SK-N-SH (cell line): Measurements from ENCODE around the gene MAGEB4. TPM values are rescaled to one million over a fixed set of nuclear protein-coding genes. Genes with fewer than 3 reads are reported as not detected.

Experiments used
- CTCF ChIA-PET: fragments of 300-600, 350-600 bp; formaldehyde crosslinking; extraction: SDS; loops from one replicate; lab custom pipeline; 2021; lab: Yijun Ruan, JAX
- POLR2A ChIA-PET: fragments of 350-600 bp; sonication (Branson Sonifier 250); formaldehyde crosslinking; extraction: SDS; loops from one replicate; lab custom pipeline; 2020; ENCODE audit warnings: antibody characterized with exemption, inconsistent platforms; lab: Yijun Ruan, JAX
- DNase-seq: peaks from one replicate; pipeline ENCODE4 v3.0.0; 2012
- H2AFZ ChIP-seq: fragments of 200-600 bp; sonication (generic); 2 replicates; pipeline ENCODE4 v1.8.1; 2016; ENCODE audit warnings: antibody characterized with exemption, mild to moderate bottlenecking, low read depth
- H3F3A ChIP-seq: fragments of 200-600 bp; sonication (generic); replicated peaks from 2 replicates; pipeline ENCODE3; 2016; ENCODE audit warnings: antibody characterized with exemption, mild to moderate bottlenecking; ENCODE audit not compliant: insufficient read depth
- H3K27ac ChIP-seq, 2 experiments: fragments of 200-500 bp in 1 of 2; fragments of 200-600 bp in 1 of 2; sonication (Bioruptor generic) in 1 of 2; sonication (generic), shearing (Covaris generic) in 1 of 2; 2 replicates each; pipeline versions ENCODE4 v1.5.1 to v1.6.1; 2014 to 2016; ENCODE audit warnings: low read depth in 2 of 2, inconsistent platforms in 1 of 2, low read length in 1 of 2, mild to moderate bottlenecking in 1 of 2, mixed read lengths in 1 of 2
- H3K27me3 ChIP-seq: fragments of 200-600 bp; sonication (generic), shearing (Covaris generic); 2 replicates; pipeline ENCODE4 v1.6.1; 2016; ENCODE audit warnings: mixed run types; ENCODE audit not compliant: insufficient read depth
- H3K36me3 ChIP-seq, 2 experiments: fragments of 200-500 bp in 1 of 2; fragments of 200-600 bp in 1 of 2; sonication (Bioruptor generic) in 1 of 2; sonication (generic) in 1 of 2; replicated peaks in 1 of 2; 2 replicates each; pipeline versions ENCODE3 to v1.5.1; 2014 to 2016; ENCODE audit warnings: low read length in 1 of 2, mild to moderate bottlenecking in 1 of 2; ENCODE audit not compliant: insufficient read depth in 2 of 2, control insufficient read depth in 1 of 2
- H3K4me1 ChIP-seq, 2 experiments: fragments of 200-500 bp in 1 of 2; fragments of 200-600 bp in 1 of 2; sonication (Bioruptor generic) in 1 of 2; sonication (generic), shearing (Covaris generic) in 1 of 2; 2 replicates each; pipeline versions ENCODE4 v1.5.1 to v1.6.1; 2014 to 2016; ENCODE audit warnings: low read depth in 1 of 2, low read length in 1 of 2, mixed run types in 1 of 2; ENCODE audit not compliant: insufficient read depth in 2 of 2, control insufficient read depth in 1 of 2
- H3K4me2 ChIP-seq: fragments of 200-600 bp; sonication (generic), shearing (Covaris generic); 2 replicates; pipeline ENCODE4 v1.6.1; 2017; ENCODE audit warnings: mixed run types
- H3K4me3 ChIP-seq, 2 experiments: fragments of 200-500 bp in 1 of 2; fragments of 200-600 bp in 1 of 2; sonication (Bioruptor generic) in 1 of 2; sonication (generic), shearing (Covaris generic) in 1 of 2; 2 replicates each; pipeline versions ENCODE4 v1.5.1 to v1.8.1; 2014 to 2016; ENCODE audit warnings: low read depth in 2 of 2, inconsistent platforms in 1 of 2, low read length in 1 of 2, mild to moderate bottlenecking in 1 of 2, mixed read lengths in 1 of 2, moderate library complexity in 1 of 2
- H3K79me2 ChIP-seq: fragments of 200-600 bp; sonication (generic); 2 replicates; pipeline ENCODE4 v1.8.1; 2017; ENCODE audit warnings: mild to moderate bottlenecking; ENCODE audit not compliant: insufficient read depth
- H3K9ac ChIP-seq: fragments of 200-600 bp; sonication (generic); 2 replicates; pipeline ENCODE4 v1.6.1; 2017; ENCODE audit warnings: mixed run types
- H3K9me2 ChIP-seq: fragments of 200-600 bp; sonication (generic); 2 replicates; pipeline ENCODE4 v1.6.1; 2017; ENCODE audit warnings: mixed run types
- H3K9me3 ChIP-seq: fragments of 200-600 bp; sonication (generic); 2 replicates; pipeline ENCODE4 v1.6.1; 2017; ENCODE audit warnings: mixed run types, mild to moderate bottlenecking, moderate library complexity
- H4K20me1 ChIP-seq: fragments of 200-600 bp; sonication (generic); 2 replicates; pipeline ENCODE4 v1.6.1; 2017; ENCODE audit warnings: mild to moderate bottlenecking, mixed run types; ENCODE audit not compliant: insufficient read depth
- CHD2 ChIP-seq: fragments of 150-350 bp; IDR thresholded peaks from 2 replicates; pipeline ENCODE4 v1.6.1; 2018; ENCODE audit warnings: low read length; ENCODE audit not compliant: partially characterized antibody
- ELF1 ChIP-seq: IDR thresholded peaks from 2 replicates; pipeline ENCODE4 v1.4.0; 2012
- EP300 ChIP-seq, 2 experiments: IDR thresholded peaks; 2 replicates each; pipeline versions ENCODE4 v1.4.0 to v1.6.1; 2012; ENCODE audit warnings: borderline replicate concordance in 1 of 2, low read depth in 1 of 2, low read length in 1 of 2
- FOSL2 ChIP-seq: IDR thresholded peaks from 2 replicates; pipeline ENCODE4 v1.4.0; 2012; ENCODE audit warnings: low read depth, mild to moderate bottlenecking, moderate library complexity, borderline replicate concordance
- FOXJ3 ChIP-seq: sonication (generic); formaldehyde crosslinking; IDR thresholded peaks from 2 replicates; pipeline ENCODE4 v1.5.1; 2020; ENCODE audit warnings: mild to moderate bottlenecking, missing genetic modification reagents
- FOXM1 ChIP-seq: IDR thresholded peaks from 2 replicates; pipeline ENCODE4 v1.4.0; 2012; ENCODE audit warnings: low read depth, mild to moderate bottlenecking
- GABPA ChIP-seq: IDR thresholded peaks from 2 replicates; pipeline ENCODE4 v1.4.0; 2012; ENCODE audit warnings: low read depth, mild to moderate bottlenecking
- GATA2 ChIP-seq: sonication (generic); formaldehyde crosslinking; IDR thresholded peaks from 2 replicates; pipeline ENCODE4 v1.5.0; 2020; ENCODE audit warnings: mild to moderate bottlenecking, missing genetic modification reagents
- JUND ChIP-seq: IDR thresholded peaks from 2 replicates; pipeline ENCODE4 v1.4.0; 2012
- MEF2A ChIP-seq: IDR thresholded peaks from 2 replicates; pipeline ENCODE4 v1.4.0; 2012; ENCODE audit warnings: low read depth, borderline replicate concordance
- MXI1 ChIP-seq: IDR thresholded peaks from 2 replicates; pipeline ENCODE4 v1.6.1; 2012; ENCODE audit warnings: mild to moderate bottlenecking, low read depth, low read length, improper control_type of control experiment
- NRF1 ChIP-seq: IDR thresholded peaks from 2 replicates; pipeline ENCODE4 v1.6.1; 2012; ENCODE audit warnings: low read depth, mild to moderate bottlenecking, low read length
- RAD21 ChIP-seq: IDR thresholded peaks from 2 replicates; pipeline ENCODE4 v1.6.1; 2012; ENCODE audit warnings: mild to moderate bottlenecking, low read length
- RCOR1 ChIP-seq: fragments of 150-350 bp; IDR thresholded peaks from 2 replicates; pipeline ENCODE4 v1.6.1; 2017; ENCODE audit warnings: antibody characterized with exemption, low read length
- RFX5 ChIP-seq: IDR thresholded peaks from 2 replicates; pipeline ENCODE4 v1.6.1; 2012; ENCODE audit warnings: mild to moderate bottlenecking, improper control_type of control experiment, low read length
- RXRA ChIP-seq: IDR thresholded peaks from 2 replicates; pipeline ENCODE4 v1.4.0; 2012; ENCODE audit warnings: low read depth, mild to moderate bottlenecking, borderline replicate concordance
- SIN3A ChIP-seq: IDR thresholded peaks from 2 replicates; pipeline ENCODE4 v1.6.1; 2012; ENCODE audit warnings: low read depth, mild to moderate bottlenecking, low read length, moderate library complexity, borderline replicate concordance
- SMC3 ChIP-seq: IDR thresholded peaks from 2 replicates; pipeline ENCODE4 v1.6.1; 2012; ENCODE audit warnings: low read depth, low read length, improper control_type of control experiment
- YY1 ChIP-seq: IDR thresholded peaks from 2 replicates; pipeline ENCODE4 v1.4.0; 2012; ENCODE audit warnings: low read depth, mild to moderate bottlenecking
- WGBS: methylation state at CpG from one replicate; pipeline ENCODE4 v1.1.6; 2017; ENCODE audit warnings: low lambda C conversion rate; 5-methylcytosine and 5-hydroxymethylcytosine counted together
- polyA plus RNA-seq, 3 experiments: library from polyadenylated mRNA; depleted of rRNA; stranded (reverse); fragments of >200 nt; gene quantifications; 2 replicates each; pipeline ENCODE4 v1.2.3, GENCODE V29; 2012
- TF ChIP-seq, protein P1 (sequence below): IDR thresholded peaks from 2 replicates; pipeline ENCODE4; 2012
- TF ChIP-seq, protein P2 (sequence below): fragments of 200-600 bp; sonication (generic); IDR thresholded peaks from 2 replicates; pipeline ENCODE4 v1.6.1; 2017; ENCODE audit warnings: antibody characterized with exemption, mild to moderate bottlenecking, moderate library complexity
- TF ChIP-seq, protein P3 (sequence below): IDR thresholded peaks from 2 replicates; pipeline ENCODE4 v1.4.0; 2012; ENCODE audit warnings: low read depth, borderline replicate concordance
- TF ChIP-seq, protein P4 (sequence below): fragments of 150-350 bp; IDR thresholded peaks from 2 replicates; pipeline ENCODE4 v1.6.1; 2017; ENCODE audit warnings: antibody characterized with exemption, low read length, low read depth, borderline replicate concordance
- TF ChIP-seq, protein P5 (sequence below): IDR thresholded peaks from 2 replicates; pipeline ENCODE4 v1.4.0; 2012; ENCODE audit warnings: low read depth, borderline replicate concordance

Gene MAGEB4
- polyA plus RNA-seq, 1 of the 3 experiments (the other 2 are of a cell fraction): not detected

DNA sequence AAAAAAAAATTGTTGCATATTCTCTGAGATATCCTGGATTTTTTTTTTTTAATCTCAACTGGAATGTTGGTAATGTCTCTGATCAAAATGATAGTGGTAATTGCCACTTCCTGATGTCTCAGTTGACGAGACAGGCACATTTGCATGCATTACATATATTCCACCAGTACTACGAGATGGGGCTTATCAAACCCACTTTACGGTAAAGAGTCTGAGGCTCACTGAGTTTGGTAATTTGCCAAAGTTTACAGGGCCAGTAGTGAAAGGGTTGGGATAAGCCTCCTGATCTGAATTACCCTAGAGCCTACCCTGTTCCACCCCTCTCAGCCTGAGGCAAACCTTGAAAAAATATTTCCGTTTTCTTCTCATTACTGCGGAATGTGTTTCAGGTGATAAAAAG, 21.1 kb upstream of the MAGEB4 start:
- no peaks in the 10 kb centered on the region for H3K27me3 ChIP-seq
- H3K79me2 ChIP-seq: no peaks in the 10 kb centered on the region
- H3K36me3 ChIP-seq: no peaks in the 10 kb centered on the region
- no peak overlapping the region for H2AFZ ChIP-seq
- H3K4me3 ChIP-seq: no peak overlapping the region
- H3F3A ChIP-seq: no peaks in the 10 kb centered on the region
- no peak for TF ChIP-seq SIN3A
- TF ChIP-seq, protein P1, sequence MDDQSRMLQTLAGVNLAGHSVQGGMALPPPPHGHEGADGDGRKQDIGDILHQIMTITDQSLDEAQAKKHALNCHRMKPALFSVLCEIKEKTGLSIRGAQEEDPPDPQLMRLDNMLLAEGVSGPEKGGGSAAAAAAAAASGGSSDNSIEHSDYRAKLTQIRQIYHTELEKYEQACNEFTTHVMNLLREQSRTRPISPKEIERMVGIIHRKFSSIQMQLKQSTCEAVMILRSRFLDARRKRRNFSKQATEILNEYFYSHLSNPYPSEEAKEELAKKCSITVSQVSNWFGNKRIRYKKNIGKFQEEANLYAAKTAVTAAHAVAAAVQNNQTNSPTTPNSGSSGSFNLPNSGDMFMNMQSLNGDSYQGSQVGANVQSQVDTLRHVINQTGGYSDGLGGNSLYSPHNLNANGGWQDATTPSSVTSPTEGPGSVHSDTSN: no peak
- no peak for TF ChIP-seq FOXJ3 (CRISPR knock-in tag)
- TF ChIP-seq ELF1: no peak
- no peak for TF ChIP-seq GATA2
- TF ChIP-seq MXI1: no peak
- no peak for TF ChIP-seq RCOR1
- TF ChIP-seq SMC3: no peak
- no peak for TF ChIP-seq RXRA
- no peak for TF ChIP-seq RAD21
- TF ChIP-seq MEF2A: no peak
- no peak for TF ChIP-seq EP300 (IDR thresholded peaks at IDR 0.05; ENCODE audit: borderline replicate concordance in 1 of 2, low read depth in 1 of 2, low read length in 1 of 2)
- CTCF ChIA-PET: no interaction called here
- WGBS: 43% methylated on average over 5 of the region's 5 CpGs
- no peaks in the 10 kb centered on the region for H4K20me1 ChIP-seq
- H3K9ac ChIP-seq: no peak overlapping the region
- H3K9me2 ChIP-seq: no peaks in the 10 kb centered on the region
- H3K4me1 ChIP-seq: no peaks in the 10 kb centered on the region
- no peak for DNase-seq
- POLR2A ChIA-PET: no interaction called here
- H3K27ac ChIP-seq: no peak overlapping the region
- H3K9me3 ChIP-seq: no peaks in the 10 kb centered on the region
- no peak overlapping the region for H3K4me2 ChIP-seq

DNA sequence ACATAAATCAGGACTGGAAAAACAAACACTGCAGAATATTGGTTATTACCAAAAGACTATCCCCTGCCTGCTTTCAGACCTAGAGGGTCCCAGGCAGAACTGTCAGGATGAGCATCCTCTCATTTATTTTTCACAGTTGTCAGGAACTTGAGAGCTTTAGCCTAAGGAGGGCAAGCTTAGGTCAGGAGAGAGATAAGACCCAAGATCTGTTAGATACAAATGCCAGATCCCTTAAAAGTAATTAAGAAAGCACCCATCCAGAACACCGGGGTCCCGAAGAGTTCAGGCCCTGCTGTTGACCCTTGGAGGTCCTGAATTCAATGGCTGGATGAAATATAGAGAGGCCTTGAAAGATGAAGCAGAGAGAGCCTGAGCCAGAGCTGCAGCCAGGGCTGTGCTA, 17.3 kb upstream of the MAGEB4 start:
- ChIA-PET CTCF (no interaction called here), POLR2A (no interaction called here)
- Histone ChIP-seq H3K79me2 (no peaks in the 10 kb centered on the region), H3K4me1 (no peaks in the 10 kb centered on the region), H3K27ac (no peak overlapping the region), H3K4me3 (no peak overlapping the region), H4K20me1 (no peaks in the 10 kb centered on the region), H3K36me3 (no peaks in the 10 kb centered on the region), H3K9me3 (no peaks in the 10 kb centered on the region), H3F3A (no peaks in the 10 kb centered on the region), H3K9me2 (no peaks in the 10 kb centered on the region), H3K9ac (no peak overlapping the region), H3K4me2 (no peak overlapping the region), H2AFZ (no peak overlapping the region), H3K27me3 (no peaks in the 10 kb centered on the region; the same call in 1 of the 2 replicates)
- DNase-seq: no peak
- 0% methylated on average over 2 of the region's 2 CpGs for WGBS
- TF ChIP-seq GABPA: no peak
- no peak for TF ChIP-seq SIN3A
- TF ChIP-seq RFX5: no peak
- no peak for TF ChIP-seq JUND
- TF ChIP-seq, protein P2, sequence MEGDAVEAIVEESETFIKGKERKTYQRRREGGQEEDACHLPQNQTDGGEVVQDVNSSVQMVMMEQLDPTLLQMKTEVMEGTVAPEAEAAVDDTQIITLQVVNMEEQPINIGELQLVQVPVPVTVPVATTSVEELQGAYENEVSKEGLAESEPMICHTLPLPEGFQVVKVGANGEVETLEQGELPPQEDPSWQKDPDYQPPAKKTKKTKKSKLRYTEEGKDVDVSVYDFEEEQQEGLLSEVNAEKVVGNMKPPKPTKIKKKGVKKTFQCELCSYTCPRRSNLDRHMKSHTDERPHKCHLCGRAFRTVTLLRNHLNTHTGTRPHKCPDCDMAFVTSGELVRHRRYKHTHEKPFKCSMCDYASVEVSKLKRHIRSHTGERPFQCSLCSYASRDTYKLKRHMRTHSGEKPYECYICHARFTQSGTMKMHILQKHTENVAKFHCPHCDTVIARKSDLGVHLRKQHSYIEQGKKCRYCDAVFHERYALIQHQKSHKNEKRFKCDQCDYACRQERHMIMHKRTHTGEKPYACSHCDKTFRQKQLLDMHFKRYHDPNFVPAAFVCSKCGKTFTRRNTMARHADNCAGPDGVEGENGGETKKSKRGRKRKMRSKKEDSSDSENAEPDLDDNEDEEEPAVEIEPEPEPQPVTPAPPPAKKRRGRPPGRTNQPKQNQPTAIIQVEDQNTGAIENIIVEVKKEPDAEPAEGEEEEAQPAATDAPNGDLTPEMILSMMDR: no peak
- no peak for TF ChIP-seq CHD2
- TF ChIP-seq RAD21: no peak
- no peak for TF ChIP-seq FOSL2
- TF ChIP-seq, protein P3, sequence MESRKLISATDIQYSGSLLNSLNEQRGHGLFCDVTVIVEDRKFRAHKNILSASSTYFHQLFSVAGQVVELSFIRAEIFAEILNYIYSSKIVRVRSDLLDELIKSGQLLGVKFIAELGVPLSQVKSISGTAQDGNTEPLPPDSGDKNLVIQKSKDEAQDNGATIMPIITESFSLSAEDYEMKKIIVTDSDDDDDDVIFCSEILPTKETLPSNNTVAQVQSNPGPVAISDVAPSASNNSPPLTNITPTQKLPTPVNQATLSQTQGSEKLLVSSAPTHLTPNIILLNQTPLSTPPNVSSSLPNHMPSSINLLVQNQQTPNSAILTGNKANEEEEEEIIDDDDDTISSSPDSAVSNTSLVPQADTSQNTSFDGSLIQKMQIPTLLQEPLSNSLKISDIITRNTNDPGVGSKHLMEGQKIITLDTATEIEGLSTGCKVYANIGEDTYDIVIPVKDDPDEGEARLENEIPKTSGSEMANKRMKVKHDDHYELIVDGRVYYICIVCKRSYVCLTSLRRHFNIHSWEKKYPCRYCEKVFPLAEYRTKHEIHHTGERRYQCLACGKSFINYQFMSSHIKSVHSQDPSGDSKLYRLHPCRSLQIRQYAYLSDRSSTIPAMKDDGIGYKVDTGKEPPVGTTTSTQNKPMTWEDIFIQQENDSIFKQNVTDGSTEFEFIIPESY: no peak
- TF ChIP-seq, protein P4, sequence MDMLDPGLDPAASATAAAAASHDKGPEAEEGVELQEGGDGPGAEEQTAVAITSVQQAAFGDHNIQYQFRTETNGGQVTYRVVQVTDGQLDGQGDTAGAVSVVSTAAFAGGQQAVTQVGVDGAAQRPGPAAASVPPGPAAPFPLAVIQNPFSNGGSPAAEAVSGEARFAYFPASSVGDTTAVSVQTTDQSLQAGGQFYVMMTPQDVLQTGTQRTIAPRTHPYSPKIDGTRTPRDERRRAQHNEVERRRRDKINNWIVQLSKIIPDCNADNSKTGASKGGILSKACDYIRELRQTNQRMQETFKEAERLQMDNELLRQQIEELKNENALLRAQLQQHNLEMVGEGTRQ: no peak
- no peak for TF ChIP-seq MXI1
- TF ChIP-seq, protein P5, sequence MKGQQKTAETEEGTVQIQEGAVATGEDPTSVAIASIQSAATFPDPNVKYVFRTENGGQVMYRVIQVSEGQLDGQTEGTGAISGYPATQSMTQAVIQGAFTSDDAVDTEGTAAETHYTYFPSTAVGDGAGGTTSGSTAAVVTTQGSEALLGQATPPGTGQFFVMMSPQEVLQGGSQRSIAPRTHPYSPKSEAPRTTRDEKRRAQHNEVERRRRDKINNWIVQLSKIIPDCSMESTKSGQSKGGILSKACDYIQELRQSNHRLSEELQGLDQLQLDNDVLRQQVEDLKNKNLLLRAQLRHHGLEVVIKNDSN: no peak
- TF ChIP-seq NRF1: no peak
- no peak for TF ChIP-seq YY1
- TF ChIP-seq FOXM1: no peak
- TF ChIP-seq MEF2A: no peak
